Stimulated activated naive CD8-positive, alpha-beta T cell treated with anti-CD3 and anti-CD28 coated beads, Interleukin-15, amount 100 ng/mL, for 72 hours (primary cell): ENCODE data around the gene TEX26.
"Not testable (repeated sequence)": the region's sequence is repeated elsewhere in the genome, so short reads cannot be mapped to it uniquely, and the experiment has no call there.

Experiments used
- ATAC-seq: fragments of 150-1000 bp; cut with Tn5 transposase; 2 replicates; pipeline ENCODE4 v1.10.0; 2021; ENCODE audit warnings: mild to moderate bottlenecking, moderate library complexity
- DNase-seq, 2 donors: peaks; one replicate each; pipeline ENCODE4 v3.0.0; 2021 to 2022
- H3K27ac Mint-ChIP-seq, 2 donors: one replicate each; pipeline ENCODE4 v1.8.0; 2022; ENCODE audit warnings: mild to moderate bottlenecking in 2 of 2, mixed read lengths in 2 of 2, moderate library complexity in 2 of 2
- H3K27me3 Mint-ChIP-seq: one replicate; pipeline ENCODE4 v1.8.0; 2022; ENCODE audit warnings: mixed read lengths
- H3K4me1 Mint-ChIP-seq: one replicate; pipeline ENCODE4 v1.8.0; 2022; ENCODE audit warnings: mild to moderate bottlenecking, mixed read lengths
- H3K4me3 Mint-ChIP-seq, 2 donors: one replicate each; pipeline ENCODE4 v1.8.0; 2022; ENCODE audit warnings: mild to moderate bottlenecking in 2 of 2, mixed read lengths in 2 of 2, moderate library complexity in 1 of 2
- H3K9me3 Mint-ChIP-seq, 2 donors: one replicate each; pipeline ENCODE4 v1.8.0; 2022; ENCODE audit warnings: mixed read lengths in 2 of 2

The TEX26 gene

DNA sequence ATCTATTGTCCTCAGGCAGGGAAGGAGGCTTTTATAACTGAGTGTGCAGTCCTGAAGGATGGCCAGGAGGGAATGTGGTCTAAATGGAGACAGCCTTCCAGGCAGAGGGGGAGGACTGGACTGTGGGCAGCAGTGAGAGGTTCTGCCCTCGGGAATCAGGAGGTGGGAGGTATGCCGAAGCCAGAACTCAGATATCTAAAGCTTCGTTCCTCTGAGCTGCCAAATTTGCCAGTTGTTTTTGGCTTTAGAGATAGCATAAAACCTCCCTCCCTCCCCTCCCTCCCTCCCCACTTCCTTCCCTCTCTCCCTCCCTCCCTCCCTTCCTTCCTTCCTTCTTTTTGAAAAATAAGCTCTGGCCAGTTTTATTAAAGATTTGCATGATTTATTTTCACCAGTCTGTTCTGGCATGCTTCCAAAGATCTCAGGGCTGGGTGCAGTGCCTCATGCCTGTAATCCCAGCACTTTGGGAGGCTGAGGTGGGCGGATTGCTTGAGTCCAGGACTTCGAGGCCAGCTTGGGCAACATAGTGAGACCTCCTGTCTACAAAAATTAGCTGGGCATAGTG, 24.0 kb upstream of the TEX26 start:
- H3K27me3 Mint-ChIP-seq = peaks cover 73% of the 10 kb centered on the region

GRCh38 chr13:30910676-30911075, 21.8 kb upstream of the TEX26 start:
- no peak for DNase-seq
- H3K4me3 Mint-ChIP-seq = no peak overlapping the region
- ATAC-seq = no peak
- peaks cover 58% of the 10 kb centered on the region for H3K27me3 Mint-ChIP-seq
- H3K9me3 Mint-ChIP-seq = no peaks in the 10 kb centered on the region
- H3K27ac Mint-ChIP-seq = peak overlapping the region; percentile 33 to 50
- H3K4me1 Mint-ChIP-seq = peaks cover under 1% of the 10 kb centered on the region

More for the DNA sequence above, 24.0 kb upstream of the TEX26 start:
- DNase-seq = no peak
- Mint-ChIP-seq H3K27ac (no peak overlapping the region), H3K9me3 (no peaks in the 10 kb centered on the region), H3K4me3 (no peak overlapping the region), H3K4me1 (peaks cover 5% of the 10 kb centered on the region)
- no peak for ATAC-seq

- no peaks in the 10 kb centered on the region for H3K9me3 Mint-ChIP-seq
- no peaks in the 10 kb centered on the region for H3K4me1 Mint-ChIP-seq
- ATAC-seq (no peak), DNase-seq (no peak)
- peaks cover 53% of the 10 kb centered on the region for H3K27me3 Mint-ChIP-seq
- no peak overlapping the region for H3K27ac Mint-ChIP-seq
- no peak overlapping the region for H3K4me3 Mint-ChIP-seq
These were observed 16.5 kb upstream of the TEX26 start for GRCh38 chr13:30915691-30916541.

GRCh38 chr13:30916991-30917390, 15.5 kb upstream of the TEX26 start:
- Mint-ChIP-seq H3K9me3 (no peaks in the 10 kb centered on the region), H3K27me3 (peaks cover 49% of the 10 kb centered on the region), H3K4me3 (no peak overlapping the region), H3K27ac (no peak overlapping the region), H3K4me1 (no peaks in the 10 kb centered on the region)
- ATAC-seq (no peak), DNase-seq (no peak)

GRCh38 chr13:30918662-30919405, 13.6 kb upstream of the TEX26 start:
- Mint-ChIP-seq H3K27ac (no peak overlapping the region), H3K4me3 (no peak overlapping the region), H3K27me3 (peaks cover 59% of the 10 kb centered on the region), H3K4me1 (no peaks in the 10 kb centered on the region), H3K9me3 (no peaks in the 10 kb centered on the region)
- ATAC-seq = no peak
- DNase-seq = no peak

DNA sequence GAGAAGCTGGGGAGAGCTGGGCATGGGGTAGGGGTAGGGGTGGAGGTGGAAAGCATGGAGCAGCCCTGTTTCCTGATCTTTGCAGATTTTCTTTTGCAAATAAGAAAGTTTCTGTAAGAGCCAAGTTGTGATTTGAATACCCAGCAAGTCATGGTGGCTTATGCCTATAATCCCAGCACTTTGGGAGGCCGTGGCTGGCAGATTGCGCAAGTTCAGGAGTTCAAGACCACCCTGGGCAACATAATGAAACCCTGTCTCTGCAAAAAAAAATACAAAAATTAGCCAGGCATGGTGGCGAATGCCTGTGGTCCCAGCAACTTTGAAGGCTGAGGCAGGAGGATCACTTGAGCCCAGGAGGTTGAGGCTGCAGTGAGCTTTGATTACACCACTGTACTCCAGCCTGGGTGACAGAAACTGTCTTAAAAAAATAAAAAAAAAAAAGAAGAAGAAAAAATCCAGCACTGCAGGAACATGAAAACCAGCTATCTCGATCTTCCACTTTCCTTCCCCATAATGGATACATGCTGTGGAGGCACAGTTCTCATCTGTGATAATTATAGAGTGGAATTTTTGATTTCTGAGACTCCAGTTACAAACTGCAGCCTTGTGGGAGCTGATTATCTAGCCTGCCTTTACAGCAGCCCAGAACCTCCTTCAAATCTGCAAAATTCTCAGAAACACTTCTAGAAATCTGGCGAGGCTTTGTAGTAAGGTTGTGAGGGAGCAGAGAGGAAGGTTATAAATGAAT, 12.1 kb upstream of the TEX26 start:
- Mint-ChIP-seq H3K27me3 (peaks cover 55% of the 10 kb centered on the region), H3K27ac (no peak overlapping the region), H3K9me3 (no peaks in the 10 kb centered on the region), H3K4me3 (no peak overlapping the region), H3K4me1 (peaks cover 5% of the 10 kb centered on the region)
- ATAC-seq (no peak), DNase-seq (no peak)

- ATAC-seq (no peak), DNase-seq (no peak)
- Mint-ChIP-seq H3K9me3 (peaks cover 0 to 7% of the 10 kb centered on the region in 2 donors), H3K27me3 (peaks cover 37% of the 10 kb centered on the region), H3K4me3 (no peak overlapping the region), H3K27ac (no peak overlapping the region), H3K4me1 (peaks cover 16% of the 10 kb centered on the region)
These were observed 9.0 kb upstream of the TEX26 start for GRCh38 chr13:30923418-30923817.

DNA sequence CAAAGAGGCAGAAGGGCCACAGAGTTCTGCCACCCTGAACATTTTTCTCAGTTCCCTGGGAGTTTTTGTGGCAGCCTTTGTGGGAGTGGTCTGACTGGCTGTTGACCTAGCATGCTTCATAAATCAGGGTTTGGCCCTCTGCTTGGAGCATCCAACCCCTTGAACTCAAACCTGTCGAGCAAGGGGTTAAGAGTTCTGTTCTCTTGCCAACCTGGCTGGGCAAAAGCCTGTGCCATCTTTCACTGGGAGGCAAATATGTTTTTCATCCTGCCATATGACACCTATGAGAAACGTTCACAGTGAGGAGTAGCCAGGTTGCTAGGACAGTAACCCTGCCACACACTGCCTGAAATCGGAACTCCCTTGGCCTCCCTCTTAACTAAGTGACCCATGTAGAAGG, 7.7 kb upstream of the TEX26 start:
- DNase-seq = no peak

GRCh38 chr13:30925429-30925828, 7.0 kb upstream of the TEX26 start:
- peaks cover 49% of the 10 kb centered on the region for H3K27me3 Mint-ChIP-seq
- H3K4me1 Mint-ChIP-seq = peaks cover 16% of the 10 kb centered on the region
- ATAC-seq (no peak), DNase-seq (no peak)
- H3K27ac Mint-ChIP-seq = no peak overlapping the region
- no peak overlapping the region for H3K4me3 Mint-ChIP-seq
- peaks cover 0 to 7% of the 10 kb centered on the region in 2 donors for H3K9me3 Mint-ChIP-seq

More for the DNA sequence above, 7.7 kb upstream of the TEX26 start:
- Mint-ChIP-seq H3K9me3 (peaks cover 0 to 7% of the 10 kb centered on the region in 2 donors), H3K27ac (no peak overlapping the region), H3K27me3 (peaks cover 44% of the 10 kb centered on the region), H3K4me1 (peaks cover 16% of the 10 kb centered on the region), H3K4me3 (no peak overlapping the region)
- no peak for ATAC-seq

DNA sequence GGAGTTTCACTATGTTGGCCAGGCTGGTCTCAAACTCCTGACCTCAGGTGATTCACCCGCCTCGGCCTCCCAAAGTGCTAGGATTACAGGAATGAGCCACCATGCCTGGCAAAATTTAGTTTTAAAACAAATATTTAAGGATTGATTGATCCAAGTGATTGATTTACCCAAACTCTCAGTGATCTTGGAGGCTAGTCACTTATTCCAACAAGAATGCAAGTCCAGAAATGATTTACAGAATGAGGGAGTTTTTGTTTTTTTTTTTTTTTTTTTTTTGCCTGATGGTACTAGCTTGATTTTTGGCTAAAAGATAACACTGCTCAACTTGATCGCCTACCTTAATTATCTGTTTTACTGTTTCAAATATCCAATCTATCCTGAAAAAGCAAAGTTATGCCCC, 5.7 kb upstream of the TEX26 start:
- ATAC-seq (no peak), DNase-seq (no peak)
- H3K4me3 Mint-ChIP-seq = no peak overlapping the region
- no peak overlapping the region for H3K27ac Mint-ChIP-seq
- H3K9me3 Mint-ChIP-seq = peaks cover 0 to 7% of the 10 kb centered on the region in 2 donors
- H3K4me1 Mint-ChIP-seq = peaks cover 16% of the 10 kb centered on the region
- H3K27me3 Mint-ChIP-seq = peaks cover 56% of the 10 kb centered on the region

GRCh38 chr13:30927188-30927587, 5.3 kb upstream of the TEX26 start:
- ATAC-seq, DNase-seq, H3K9me3 Mint-ChIP-seq, H3K27ac Mint-ChIP-seq, H3K4me3 Mint-ChIP-seq: not testable (repeated sequence)
- peaks cover 16% of the 10 kb centered on the region for H3K4me1 Mint-ChIP-seq
- H3K27me3 Mint-ChIP-seq = peaks cover 59% of the 10 kb centered on the region

GRCh38 chr13:30927595-30927994, 4.9 kb upstream of the TEX26 start:
- H3K4me3 Mint-ChIP-seq = no peak overlapping the region
- H3K27ac Mint-ChIP-seq = no peak overlapping the region
- H3K4me1 Mint-ChIP-seq = peaks cover 16% of the 10 kb centered on the region
- no peak for ATAC-seq
- DNase-seq = no peak
- peaks cover 0 to 7% of the 10 kb centered on the region in 2 donors for H3K9me3 Mint-ChIP-seq
- peaks cover 59% of the 10 kb centered on the region for H3K27me3 Mint-ChIP-seq

- H3K27me3 Mint-ChIP-seq = peaks cover 61% of the 10 kb centered on the region
- peaks cover 0 to 7% of the 10 kb centered on the region in 2 donors for H3K9me3 Mint-ChIP-seq
- H3K4me3 Mint-ChIP-seq = no peak overlapping the region
- DNase-seq (no peak), ATAC-seq (no peak)
- H3K4me1 Mint-ChIP-seq = peaks cover 16% of the 10 kb centered on the region
- no peak overlapping the region for H3K27ac Mint-ChIP-seq
These were observed 3.5 kb upstream of the TEX26 start for GRCh38 chr13:30928978-30929377.

DNA sequence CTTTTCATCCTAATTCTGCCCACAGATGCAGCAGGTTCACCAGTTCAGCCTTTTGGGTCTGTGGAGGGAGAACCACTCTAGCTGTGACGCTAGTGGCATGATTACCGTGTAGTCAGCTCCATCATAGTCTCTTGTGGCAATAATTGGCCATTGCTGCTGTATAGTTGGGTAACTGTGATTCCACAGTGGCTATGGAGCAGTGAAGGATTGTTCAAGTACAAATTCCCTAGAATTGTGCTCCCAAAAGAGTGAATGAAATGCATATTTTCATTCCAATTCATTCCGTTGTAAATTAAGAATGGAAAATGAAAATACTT, 856 bp downstream of the TEX26 start:
- H3K4me1 Mint-ChIP-seq = no peaks in the 10 kb centered on the region
- H3K27me3 Mint-ChIP-seq = peaks cover 85% of the 10 kb centered on the region
- H3K4me3 Mint-ChIP-seq = no peak overlapping the region
- H3K27ac Mint-ChIP-seq = no peak overlapping the region
- ATAC-seq (no peak), DNase-seq (no peak)
- peaks cover 0 to 17% of the 10 kb centered on the region in 2 donors for H3K9me3 Mint-ChIP-seq

DNA sequence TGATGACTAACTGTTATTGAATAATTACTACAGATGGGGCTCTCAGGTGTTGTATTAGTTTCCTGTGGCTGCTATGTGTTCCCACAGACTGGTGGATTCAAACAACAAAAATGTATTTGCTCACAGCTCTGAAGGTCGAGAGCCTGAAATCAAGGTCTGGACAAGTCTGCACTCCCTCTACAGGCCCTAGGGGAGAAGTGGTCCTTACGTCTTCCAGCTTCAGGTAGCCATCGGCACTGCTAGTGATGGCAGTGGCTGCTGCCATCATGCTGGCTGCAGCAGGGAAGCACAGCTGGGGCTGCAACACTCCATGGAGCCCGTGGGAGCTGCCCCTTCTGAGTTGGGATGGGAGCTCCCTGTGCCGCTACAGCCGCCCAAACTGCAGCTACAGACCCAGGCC, 1.9 kb downstream of the TEX26 start:
- peaks cover 0 to 17% of the 10 kb centered on the region in 2 donors for H3K9me3 Mint-ChIP-seq
- no peak for DNase-seq
- peaks cover 74% of the 10 kb centered on the region for H3K27me3 Mint-ChIP-seq
- no peak for ATAC-seq
- no peak overlapping the region for H3K27ac Mint-ChIP-seq
- H3K4me3 Mint-ChIP-seq = no peak overlapping the region
- H3K4me1 Mint-ChIP-seq = no peaks in the 10 kb centered on the region
